ENCODE results near the gene CD2AP.

DNA sequence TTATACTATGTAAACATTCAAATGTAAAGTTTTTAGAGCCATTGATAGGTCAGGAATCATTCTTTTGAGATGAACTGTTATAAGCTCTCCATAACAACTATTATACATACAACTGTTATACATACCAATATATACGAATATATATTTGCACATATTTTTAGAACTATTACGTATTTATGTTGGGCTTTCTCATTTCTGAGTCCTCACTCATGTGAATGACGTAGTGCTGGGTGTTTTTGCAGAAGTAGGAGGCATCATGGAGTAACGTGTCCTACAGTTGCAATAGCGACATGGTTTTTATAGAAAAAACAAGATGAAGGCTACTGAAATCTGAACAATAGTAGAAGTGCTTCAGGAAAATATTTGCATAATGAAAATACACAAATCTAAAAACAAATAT lies 184.4 kb downstream of the CD2AP start:
- TF ChIP-seq, protein P1, sequence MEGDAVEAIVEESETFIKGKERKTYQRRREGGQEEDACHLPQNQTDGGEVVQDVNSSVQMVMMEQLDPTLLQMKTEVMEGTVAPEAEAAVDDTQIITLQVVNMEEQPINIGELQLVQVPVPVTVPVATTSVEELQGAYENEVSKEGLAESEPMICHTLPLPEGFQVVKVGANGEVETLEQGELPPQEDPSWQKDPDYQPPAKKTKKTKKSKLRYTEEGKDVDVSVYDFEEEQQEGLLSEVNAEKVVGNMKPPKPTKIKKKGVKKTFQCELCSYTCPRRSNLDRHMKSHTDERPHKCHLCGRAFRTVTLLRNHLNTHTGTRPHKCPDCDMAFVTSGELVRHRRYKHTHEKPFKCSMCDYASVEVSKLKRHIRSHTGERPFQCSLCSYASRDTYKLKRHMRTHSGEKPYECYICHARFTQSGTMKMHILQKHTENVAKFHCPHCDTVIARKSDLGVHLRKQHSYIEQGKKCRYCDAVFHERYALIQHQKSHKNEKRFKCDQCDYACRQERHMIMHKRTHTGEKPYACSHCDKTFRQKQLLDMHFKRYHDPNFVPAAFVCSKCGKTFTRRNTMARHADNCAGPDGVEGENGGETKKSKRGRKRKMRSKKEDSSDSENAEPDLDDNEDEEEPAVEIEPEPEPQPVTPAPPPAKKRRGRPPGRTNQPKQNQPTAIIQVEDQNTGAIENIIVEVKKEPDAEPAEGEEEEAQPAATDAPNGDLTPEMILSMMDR (IDR thresholded peaks at IDR 0.05), result no peak
- TF ChIP-seq POLR2A (IDR thresholded peaks at IDR 0.05), result no peak
